H9 (cell line): ENCODE measurements around the gene LRRFIP1. TPM values are rescaled to one million over a fixed set of nuclear protein-coding genes. Genes with fewer than 3 reads are reported as not detected.

Source experiments
- DNase-seq: peaks from one replicate; pipeline ENCODE4 v3.0.0-alpha.2; 2017
- H2AFZ ChIP-seq: one replicate; pipeline ENCODE4 v1.6.1; 2013; ENCODE audit warnings: mild to moderate bottlenecking, low read length, control low read depth, moderate library complexity
- H2AK5ac ChIP-seq: 2 replicates; pipeline ENCODE4 v1.6.1; 2013; ENCODE audit warnings: low read length, control low read depth, mixed read lengths; ENCODE audit not compliant: insufficient read length
- H2BK120ac ChIP-seq: one replicate; pipeline ENCODE4 v1.6.1; 2013; ENCODE audit warnings: low read depth, mild to moderate bottlenecking, low read length, control low read depth, inconsistent platforms; ENCODE audit not compliant: poor library complexity, severe bottlenecking
- H2BK12ac ChIP-seq: 2 replicates; pipeline ENCODE4 v1.6.1; 2013; ENCODE audit warnings: low read length, control low read depth, mixed read lengths, low read depth; ENCODE audit not compliant: insufficient read length
- H2BK15ac ChIP-seq: 2 replicates; pipeline ENCODE4 v1.6.1; 2013; ENCODE audit warnings: low read depth, low read length, control low read depth
- H2BK20ac ChIP-seq: one replicate; pipeline ENCODE4 v1.6.1; 2013; ENCODE audit warnings: low read depth, mild to moderate bottlenecking, low read length, control low read depth, inconsistent platforms; ENCODE audit not compliant: poor library complexity, severe bottlenecking
- H2BK5ac ChIP-seq: 2 replicates; pipeline ENCODE4 v1.6.1; 2013; ENCODE audit warnings: low read length, control low read depth, mixed read lengths; ENCODE audit not compliant: insufficient read length
- H3K14ac ChIP-seq: 2 replicates; pipeline ENCODE4 v1.6.1; 2013; ENCODE audit warnings: low read length, control low read depth; ENCODE audit not compliant: insufficient read depth
- H3K18ac ChIP-seq: 2 replicates; pipeline ENCODE4 v1.6.1; 2013; ENCODE audit warnings: low read depth, mild to moderate bottlenecking, mixed read lengths, low read length, control low read depth; ENCODE audit not compliant: insufficient read length
- H3K23ac ChIP-seq: 2 replicates; pipeline ENCODE4 v1.6.1; 2013; ENCODE audit warnings: low read length, control low read depth, mixed read lengths, low read depth; ENCODE audit not compliant: insufficient read length
- H3K23me2 ChIP-seq: 2 replicates; pipeline ENCODE4 v1.6.1; 2013; ENCODE audit warnings: low read depth, mild to moderate bottlenecking, mixed read lengths, low read length, control low read depth; ENCODE audit not compliant: insufficient read length, poor library complexity, severe bottlenecking
- H3K27ac ChIP-seq: 2 replicates; pipeline ENCODE4 v1.5.1; 2013; ENCODE audit warnings: low read length, control low read depth, mixed read lengths, low read depth; ENCODE audit not compliant: insufficient read length
- H3K27me3 ChIP-seq: 2 replicates; pipeline ENCODE4 v1.6.1; 2013; ENCODE audit warnings: low read length, control low read depth, inconsistent platforms; ENCODE audit not compliant: insufficient read depth
- H3K4ac ChIP-seq: 2 replicates; pipeline ENCODE4 v1.6.1; 2013; ENCODE audit warnings: low read depth, mild to moderate bottlenecking, control low read depth, inconsistent platforms, low read length, moderate library complexity
- H3K4me1 ChIP-seq: 2 replicates; pipeline ENCODE4 v1.6.1; 2013; ENCODE audit warnings: low read length, control low read depth, inconsistent platforms; ENCODE audit not compliant: insufficient read depth
- H3K4me2 ChIP-seq: 2 replicates; pipeline ENCODE4 v1.6.1; 2013; ENCODE audit warnings: low read length, control low read depth, mixed read lengths; ENCODE audit not compliant: insufficient read length, insufficient read depth
- H3K56ac ChIP-seq: 2 replicates; pipeline ENCODE4 v1.6.1; 2013; ENCODE audit warnings: low read depth, mild to moderate bottlenecking, mixed read lengths, low read length, control low read depth; ENCODE audit not compliant: insufficient read length
- H3K79me1 ChIP-seq: 2 replicates; pipeline ENCODE4 v1.6.1; 2013; ENCODE audit warnings: low read depth, mild to moderate bottlenecking, moderate library complexity, low read length, control low read depth, inconsistent platforms; ENCODE audit not compliant: insufficient read depth, poor library complexity, severe bottlenecking
- H3K79me2 ChIP-seq: 2 replicates; pipeline ENCODE4 v1.6.1; 2013; ENCODE audit warnings: low read length, control low read depth, inconsistent platforms; ENCODE audit not compliant: insufficient read depth
- H3K9ac ChIP-seq: 2 replicates; pipeline ENCODE4 v1.6.1; 2013; ENCODE audit warnings: low read length, control low read depth, mixed read lengths; ENCODE audit not compliant: insufficient read length; ENCODE audit errors: extremely low read depth
- H3K9me3 ChIP-seq: one replicate; pipeline ENCODE4 v1.6.1; 2013; ENCODE audit warnings: low read depth, low read length, inconsistent platforms; ENCODE audit not compliant: control insufficient read depth
- H3T11ph ChIP-seq: one replicate; pipeline ENCODE4 v1.6.1; 2013; ENCODE audit warnings: mild to moderate bottlenecking, low read length, control low read depth, inconsistent platforms
- H4K20me1 ChIP-seq: one replicate; pipeline ENCODE4 v1.6.1; 2013; ENCODE audit not compliant: control insufficient read depth, insufficient read length, insufficient read depth
- H4K5ac ChIP-seq: 2 replicates; pipeline ENCODE4 v1.6.1; 2013; ENCODE audit warnings: low read depth, mild to moderate bottlenecking, mixed read lengths, low read length, control low read depth; ENCODE audit not compliant: insufficient read length
- H4K8ac ChIP-seq: replicated peaks from 2 replicates; pipeline ENCODE4 v1.6.1; 2013; ENCODE audit warnings: low read length, control low read depth, mixed read lengths, low read depth; ENCODE audit not compliant: insufficient read length
- H4K91ac ChIP-seq: 2 replicates; pipeline ENCODE4 v1.6.1; 2013; ENCODE audit warnings: low read depth, mild to moderate bottlenecking, moderate library complexity, mixed read lengths, low read length, control low read depth; ENCODE audit not compliant: insufficient read length
- H3K27ac Mint-ChIP-seq, 3 experiments: 2 replicates in 2 of 3; 3 replicates in 1 of 3; pipeline ENCODE4 v1.8.0; 2020 to 2021; ENCODE audit warnings: mixed read lengths in 3 of 3, mild to moderate bottlenecking in 1 of 3, moderate library complexity in 1 of 3
- H3K27me3 Mint-ChIP-seq: 2 replicates; pipeline ENCODE4 v1.8.0; 2021; ENCODE audit warnings: low read depth, mild to moderate bottlenecking, moderate library complexity, mixed read lengths
- H3K36me3 Mint-ChIP-seq, 3 experiments: 2 replicates in 2 of 3; 3 replicates in 1 of 3; pipeline ENCODE4 v1.8.0; 2020 to 2021; ENCODE audit warnings: low read depth in 3 of 3, mixed read lengths in 3 of 3; ENCODE audit not compliant: insufficient read depth in 1 of 3
- H3K4me1 Mint-ChIP-seq, 2 experiments: 2 replicates each; pipeline ENCODE4 v1.8.0; 2020; ENCODE audit warnings: mixed read lengths in 2 of 2
- H3K4me3 Mint-ChIP-seq, 2 experiments: 2 replicates in 1 of 2; 3 replicates in 1 of 2; pipeline ENCODE4 v1.8.0; 2020 to 2021; ENCODE audit warnings: mild to moderate bottlenecking in 2 of 2, mixed read lengths in 2 of 2, moderate library complexity in 1 of 2
- H3K9me3 Mint-ChIP-seq, 2 experiments: 2 replicates in 1 of 2; 3 replicates in 1 of 2; pipeline ENCODE4 v1.8.0; 2020; ENCODE audit warnings: mild to moderate bottlenecking in 2 of 2, mixed read lengths in 2 of 2, moderate library complexity in 1 of 2
- WGBS: extraction: QIAGEN DNeasy Blood & Tissue Kit; methylation state at CpG from one replicate; pipeline ENCODE4 v1.1.7; 2013; ENCODE audit warnings: missing lambda C conversion rate, low lambda C conversion rate, mixed read lengths; ENCODE audit not compliant: insufficient read length; ENCODE audit errors: extremely low coverage; 5-methylcytosine and 5-hydroxymethylcytosine counted together
- total RNA-seq: library from RNA; stranded (reverse); gene quantifications from 2 replicates; pipeline ENCODE4 v1.2.1, GENCODE V29; 2021
- TF ChIP-seq, protein P1 (sequence below): fragments of 200-600 bp; sonication (generic); conservative IDR thresholded peaks from 3 replicates; pipeline ENCODE4 v1.8.0; 2021; ENCODE audit warnings: antibody characterized with exemption, mild to moderate bottlenecking

The LRRFIP1 gene
- total RNA-seq, 1 experiment from 2014 or later = 38.5 TPM

- no peak overlapping the region for H2BK20ac ChIP-seq
- no peaks in the 10 kb centered on the region for H3K27me3 ChIP-seq
- peaks cover 0 to 2% of the 10 kb centered on the region in 2 experiments; a peak in 1 of 5 replicates for H3K9me3 Mint-ChIP-seq
- no peak overlapping the region for H4K8ac ChIP-seq
- no peak overlapping the region for H4K91ac ChIP-seq
- H2BK15ac ChIP-seq = no peak overlapping the region
- peaks cover 3% of the 10 kb centered on the region; the same call in 1 of the 2 replicates for H3K27me3 Mint-ChIP-seq
- peak overlapping the region in 2 of 3 experiments; percentile 3 to 77; a peak in 2 of 7 replicates for H3K27ac Mint-ChIP-seq
- no peak overlapping the region for H3K4me2 ChIP-seq
- H3K36me3 Mint-ChIP-seq = peaks cover 0 to 2% (median 0%) of the 10 kb centered on the region in 3 experiments; a peak in 1 of 7 replicates
- no peak overlapping the region for H2AFZ ChIP-seq
- H2BK120ac ChIP-seq = no peak overlapping the region
- no peaks in the 10 kb centered on the region for H3K9me3 ChIP-seq
- peaks cover 3% of the 10 kb centered on the region for H3K23me2 ChIP-seq
- TF ChIP-seq, protein P1, sequence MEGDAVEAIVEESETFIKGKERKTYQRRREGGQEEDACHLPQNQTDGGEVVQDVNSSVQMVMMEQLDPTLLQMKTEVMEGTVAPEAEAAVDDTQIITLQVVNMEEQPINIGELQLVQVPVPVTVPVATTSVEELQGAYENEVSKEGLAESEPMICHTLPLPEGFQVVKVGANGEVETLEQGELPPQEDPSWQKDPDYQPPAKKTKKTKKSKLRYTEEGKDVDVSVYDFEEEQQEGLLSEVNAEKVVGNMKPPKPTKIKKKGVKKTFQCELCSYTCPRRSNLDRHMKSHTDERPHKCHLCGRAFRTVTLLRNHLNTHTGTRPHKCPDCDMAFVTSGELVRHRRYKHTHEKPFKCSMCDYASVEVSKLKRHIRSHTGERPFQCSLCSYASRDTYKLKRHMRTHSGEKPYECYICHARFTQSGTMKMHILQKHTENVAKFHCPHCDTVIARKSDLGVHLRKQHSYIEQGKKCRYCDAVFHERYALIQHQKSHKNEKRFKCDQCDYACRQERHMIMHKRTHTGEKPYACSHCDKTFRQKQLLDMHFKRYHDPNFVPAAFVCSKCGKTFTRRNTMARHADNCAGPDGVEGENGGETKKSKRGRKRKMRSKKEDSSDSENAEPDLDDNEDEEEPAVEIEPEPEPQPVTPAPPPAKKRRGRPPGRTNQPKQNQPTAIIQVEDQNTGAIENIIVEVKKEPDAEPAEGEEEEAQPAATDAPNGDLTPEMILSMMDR = no peak
- no peaks in the 10 kb centered on the region for H3K79me1 ChIP-seq
- no peak overlapping the region for H3K56ac ChIP-seq
- no CpG with 5 or more reads among the region's 12 CpGs for WGBS
- H3K23ac ChIP-seq = no peak overlapping the region
- no peak overlapping the region for H2BK12ac ChIP-seq
- H4K20me1 ChIP-seq = no peaks in the 10 kb centered on the region
- no peak overlapping the region for H3T11ph ChIP-seq
- no peak overlapping the region for H3K4me3 Mint-ChIP-seq
- no peaks in the 10 kb centered on the region for H3K4me1 ChIP-seq
- no peak overlapping the region for H4K5ac ChIP-seq
- no peak overlapping the region for H3K27ac ChIP-seq
- H3K9ac ChIP-seq = no peak overlapping the region
- no peak for DNase-seq
- H2AK5ac ChIP-seq = no peak overlapping the region
- no peaks in the 10 kb centered on the region for H3K79me2 ChIP-seq
- H3K14ac ChIP-seq = peak overlapping the region; percentile 5; the same call in 1 of the 2 replicates
- no peak overlapping the region for H3K18ac ChIP-seq
- H3K4ac ChIP-seq = no peak overlapping the region
- no peak overlapping the region for H2BK5ac ChIP-seq
- H3K4me1 Mint-ChIP-seq = peaks cover 47 to 55% of the 10 kb centered on the region in 2 experiments
Measured at GRCh38 chr2:237663517-237664110, 36.2 kb downstream of the LRRFIP1 start.
